ENCODE measurements around the gene DFFB. TPM values are rescaled to one million over a fixed set of nuclear protein-coding genes. Genes with fewer than 3 reads are reported as not detected.

Gene DFFB
- total RNA-seq, 1 experiment from 2014 or later = 11.9 TPM

DNA sequence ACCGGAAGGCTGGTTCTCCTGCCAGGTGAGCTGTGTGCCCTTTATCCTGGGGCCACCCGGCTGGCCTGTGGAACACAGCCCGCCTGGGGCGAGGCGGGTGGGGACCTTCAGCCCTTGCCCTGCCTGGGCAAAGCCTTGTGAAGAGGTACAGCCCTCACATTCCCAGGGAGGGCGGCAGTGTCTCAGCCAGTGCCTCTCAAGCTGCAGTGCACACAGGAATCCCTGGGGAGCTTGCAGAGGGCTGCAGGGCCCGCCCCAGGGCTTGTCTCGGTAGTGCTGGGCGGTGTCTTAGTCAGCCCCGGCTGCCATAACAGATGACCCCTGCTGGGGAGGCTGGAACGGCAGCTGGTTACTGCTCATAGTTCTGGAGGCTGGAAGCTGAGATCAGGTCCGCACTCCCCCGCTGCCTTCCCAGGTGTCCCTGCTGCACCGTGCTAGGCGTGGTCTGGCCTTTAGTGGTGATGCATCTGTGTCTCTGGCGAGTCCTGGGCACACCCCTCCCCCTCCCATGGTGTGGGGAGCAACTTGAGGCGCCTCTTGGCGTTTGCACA lies 12.6 kb downstream of the DFFB start:
- Histone ChIP-seq H3K27me3 (ENCODE audit: low read length) (no peaks in the 10 kb centered on the region), H4K20me1 (ENCODE audit: insufficient read depth, low read depth, low read length) (no peaks in the 10 kb centered on the region), H3K4me3 (ENCODE audit: low read length) (no peak overlapping the region), H3K9ac (ENCODE audit: low read length) (no peak overlapping the region), H3K36me3 (ENCODE audit: insufficient read depth, low read length) (peaks cover 8% of the 10 kb centered on the region), H3K9me2 (replicated peaks; ENCODE audit: insufficient read depth, low read length) (no peaks in the 10 kb centered on the region), H3K4me1 (ENCODE audit: low read length) (no peaks in the 10 kb centered on the region), H3K9me3 (ENCODE audit: low read length) (no peaks in the 10 kb centered on the region), H3K79me2 (ENCODE audit: low read length) (0 out of 2 replicates have a peak, but pooled peaks cover 4% of the 10 kb centered on the region), H3K4me2 (ENCODE audit: low read depth, low read length, poor library complexity, severe bottlenecking) (no peak overlapping the region), H3K27ac (ENCODE audit: low read length) (no peak overlapping the region), H2AFZ (ENCODE audit: low read length) (no peak overlapping the region)
- DNase-seq = peak; percentile 46

DNA sequence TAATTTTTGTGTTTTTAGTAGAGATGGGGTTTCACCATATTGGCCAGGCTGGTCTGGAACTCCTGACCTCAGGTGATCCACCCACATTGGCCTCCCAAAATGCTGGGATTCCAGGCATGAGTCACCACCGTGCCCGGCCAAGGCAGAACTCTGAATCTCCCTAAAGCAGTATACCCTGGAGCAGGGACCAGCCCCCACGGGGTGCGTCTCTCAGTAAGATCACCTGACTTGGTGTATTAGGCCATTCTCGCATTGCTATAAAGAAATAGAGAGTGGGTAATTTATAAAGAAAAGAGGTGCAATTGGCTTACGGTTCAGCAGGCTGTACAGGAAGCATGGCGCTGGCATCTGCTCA lies 14.2 kb downstream of the DFFB start:
- Histone ChIP-seq H3K27ac (ENCODE audit: low read length) (no peak overlapping the region), H3K9me2 (replicated peaks; ENCODE audit: insufficient read depth, low read length) (no peaks in the 10 kb centered on the region), H3K36me3 (ENCODE audit: insufficient read depth, low read length) (peaks cover 8% of the 10 kb centered on the region), H3K4me3 (ENCODE audit: low read length) (no peak overlapping the region), H2AFZ (ENCODE audit: low read length) (no peak overlapping the region), H3K27me3 (ENCODE audit: low read length) (no peaks in the 10 kb centered on the region), H3K4me1 (ENCODE audit: low read length) (no peaks in the 10 kb centered on the region), H3K9me3 (ENCODE audit: low read length) (no peaks in the 10 kb centered on the region), H3K9ac (ENCODE audit: low read length) (no peak overlapping the region), H3K4me2 (ENCODE audit: low read depth, low read length, poor library complexity, severe bottlenecking) (no peak overlapping the region), H3K79me2 (ENCODE audit: low read length) (no peaks in the 10 kb centered on the region), H4K20me1 (ENCODE audit: insufficient read depth, low read depth, low read length) (no peaks in the 10 kb centered on the region)
- DNase-seq = no peak

DNA sequence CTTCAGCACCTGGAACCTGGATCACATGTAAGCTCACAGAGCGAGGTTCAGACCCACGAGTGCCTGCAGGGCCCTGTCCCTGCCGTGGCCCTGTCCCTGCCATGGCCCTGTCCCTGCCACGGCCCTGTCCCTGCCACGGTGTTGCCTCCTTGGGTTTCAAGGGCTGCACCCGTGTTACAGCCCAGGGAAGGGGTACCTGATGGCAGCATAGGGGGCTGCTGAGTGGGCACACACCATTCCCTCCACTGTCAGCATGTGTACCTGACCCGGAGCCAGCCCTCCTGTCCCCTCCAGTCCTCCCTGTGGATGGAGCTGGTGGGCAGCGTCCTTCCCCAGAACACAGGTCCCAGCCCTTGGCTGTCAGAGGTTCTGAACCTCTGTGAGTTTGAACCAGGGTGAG lies 15.3 kb downstream of the DFFB start:
- no peaks in the 10 kb centered on the region for H3K9me2 ChIP-seq (replicated peaks; ENCODE audit: insufficient read depth, low read length)
- H3K27ac ChIP-seq (ENCODE audit: low read length) = no peak overlapping the region
- no peaks in the 10 kb centered on the region for H3K4me1 ChIP-seq (ENCODE audit: low read length)
- peaks cover 3% of the 10 kb centered on the region for H3K36me3 ChIP-seq (ENCODE audit: insufficient read depth, low read length)
- no peak overlapping the region for H3K4me3 ChIP-seq (ENCODE audit: low read length)
- no peaks in the 10 kb centered on the region for H3K79me2 ChIP-seq (ENCODE audit: low read length)
- no peak overlapping the region for H2AFZ ChIP-seq (ENCODE audit: low read length)
- DNase-seq = no peak
- H4K20me1 ChIP-seq (ENCODE audit: insufficient read depth, low read depth, low read length) = no peaks in the 10 kb centered on the region
- H3K9ac ChIP-seq (ENCODE audit: low read length) = no peak overlapping the region
- no peak overlapping the region for H3K4me2 ChIP-seq (ENCODE audit: low read depth, low read length, poor library complexity, severe bottlenecking)
- H3K9me3 ChIP-seq (ENCODE audit: low read length) = no peaks in the 10 kb centered on the region
- H3K27me3 ChIP-seq (ENCODE audit: low read length) = no peaks in the 10 kb centered on the region

DNA sequence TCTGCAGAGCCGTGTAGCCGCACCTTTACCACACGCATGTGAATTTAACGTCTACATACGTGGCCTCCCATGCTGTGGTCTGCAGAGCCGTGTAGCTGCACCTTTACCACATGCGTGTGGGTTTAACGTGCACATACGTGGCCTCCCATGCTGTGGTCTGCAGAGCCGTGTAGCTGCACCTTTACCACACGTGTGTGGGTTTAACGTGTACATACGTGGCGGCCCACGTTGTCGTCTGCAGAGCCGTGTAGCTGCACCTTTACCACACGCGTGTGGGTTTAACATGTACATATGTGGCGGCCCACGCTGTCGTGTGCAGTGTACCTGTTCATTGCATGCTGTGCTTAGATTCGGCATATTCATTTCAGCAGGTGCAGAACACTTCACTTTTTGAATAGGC lies 17.5 kb downstream of the DFFB start:
- Histone ChIP-seq H4K20me1 (ENCODE audit: insufficient read depth, low read depth, low read length) (no peaks in the 10 kb centered on the region), H3K9ac (ENCODE audit: low read length) (no peak overlapping the region), H3K27me3 (ENCODE audit: low read length) (no peaks in the 10 kb centered on the region), H3K36me3 (ENCODE audit: insufficient read depth, low read length) (peaks cover 7% of the 10 kb centered on the region), H3K79me2 (ENCODE audit: low read length) (no peaks in the 10 kb centered on the region), H3K4me2 (ENCODE audit: low read depth, low read length, poor library complexity, severe bottlenecking) (no peak overlapping the region), H3K4me3 (ENCODE audit: low read length) (no peak overlapping the region), H3K4me1 (ENCODE audit: low read length) (no peaks in the 10 kb centered on the region), H3K9me2 (replicated peaks; ENCODE audit: insufficient read depth, low read length) (no peaks in the 10 kb centered on the region), H3K27ac (ENCODE audit: low read length) (no peak overlapping the region), H3K9me3 (ENCODE audit: low read length) (no peaks in the 10 kb centered on the region), H2AFZ (ENCODE audit: low read length) (no peak overlapping the region)
- DNase-seq = no peak

DNA sequence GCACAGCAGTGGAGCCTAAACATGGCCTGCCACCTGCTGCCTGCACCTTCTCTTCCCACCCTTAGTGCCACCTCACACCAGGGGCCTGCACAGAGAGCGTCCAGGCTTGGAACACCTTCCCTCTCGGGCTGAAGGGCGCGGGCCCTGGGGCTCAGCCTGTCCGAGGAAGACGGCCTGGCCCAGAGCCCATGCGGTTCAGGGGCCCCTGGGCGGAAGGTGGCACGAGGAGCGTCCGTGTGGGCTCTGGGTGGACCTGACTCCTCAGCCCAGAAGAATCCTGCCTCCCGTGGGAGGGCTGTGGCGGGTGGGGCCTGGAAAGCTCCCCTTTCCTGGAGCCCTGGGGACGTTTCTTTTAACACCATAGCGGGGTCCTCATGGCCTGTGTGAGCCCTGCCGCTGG lies 19.4 kb downstream of the DFFB start:
- Histone ChIP-seq H3K27me3 (ENCODE audit: low read length) (no peaks in the 10 kb centered on the region), H3K79me2 (ENCODE audit: low read length) (no peaks in the 10 kb centered on the region), H3K9me2 (replicated peaks; ENCODE audit: insufficient read depth, low read length) (no peaks in the 10 kb centered on the region), H3K4me1 (ENCODE audit: low read length) (no peaks in the 10 kb centered on the region), H3K4me3 (ENCODE audit: low read length) (no peak overlapping the region), H3K9ac (ENCODE audit: low read length) (no peak overlapping the region), H3K4me2 (ENCODE audit: low read depth, low read length, poor library complexity, severe bottlenecking) (no peak overlapping the region), H3K36me3 (ENCODE audit: insufficient read depth, low read length) (peaks cover 7% of the 10 kb centered on the region; the same call in 1 of the 2 replicates), H3K9me3 (ENCODE audit: low read length) (no peaks in the 10 kb centered on the region), H3K27ac (ENCODE audit: low read length) (no peak overlapping the region), H2AFZ (ENCODE audit: low read length) (no peak overlapping the region), H4K20me1 (ENCODE audit: insufficient read depth, low read depth, low read length) (no peaks in the 10 kb centered on the region)
- no peak for DNase-seq

DNA sequence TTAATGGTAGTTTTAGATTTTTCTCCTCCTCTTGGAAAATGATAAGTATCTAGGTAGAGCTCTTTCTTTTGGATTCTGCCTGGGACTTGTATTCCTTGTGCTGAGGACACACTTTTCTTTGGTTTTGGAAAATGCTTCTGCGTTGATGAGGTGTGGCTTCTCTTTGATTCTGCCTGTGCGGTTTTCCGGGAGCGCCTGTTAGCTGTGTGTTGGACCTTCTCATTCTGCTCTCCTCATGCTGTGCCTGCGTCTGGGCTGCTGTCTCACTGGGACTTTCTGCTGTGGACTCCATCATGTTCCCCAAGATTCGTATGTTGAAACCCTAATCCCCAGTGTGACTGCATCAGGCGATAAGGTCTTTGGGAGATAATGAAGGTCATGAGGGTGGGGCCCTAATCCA lies 21.8 kb downstream of the DFFB start:
- no peak overlapping the region for H3K9ac ChIP-seq (ENCODE audit: low read length)
- H3K4me1 ChIP-seq (ENCODE audit: low read length) = no peaks in the 10 kb centered on the region
- no peak overlapping the region for H3K27ac ChIP-seq (ENCODE audit: low read length)
- no peaks in the 10 kb centered on the region for H3K27me3 ChIP-seq (ENCODE audit: low read length)
- no peaks in the 10 kb centered on the region for H3K79me2 ChIP-seq (ENCODE audit: low read length)
- no peak overlapping the region for H3K4me3 ChIP-seq (ENCODE audit: low read length)
- H3K36me3 ChIP-seq (ENCODE audit: insufficient read depth, low read length) = peaks cover 4% of the 10 kb centered on the region; the same call in 1 of the 2 replicates
- DNase-seq = no peak
- no peak overlapping the region for H3K4me2 ChIP-seq (ENCODE audit: low read depth, low read length, poor library complexity, severe bottlenecking)
- no peaks in the 10 kb centered on the region for H3K9me3 ChIP-seq (ENCODE audit: low read length)
- no peak overlapping the region for H2AFZ ChIP-seq (ENCODE audit: low read length)
- H4K20me1 ChIP-seq (ENCODE audit: insufficient read depth, low read depth, low read length) = no peaks in the 10 kb centered on the region
- H3K9me2 ChIP-seq (replicated peaks; ENCODE audit: insufficient read depth, low read length) = no peaks in the 10 kb centered on the region

DNA sequence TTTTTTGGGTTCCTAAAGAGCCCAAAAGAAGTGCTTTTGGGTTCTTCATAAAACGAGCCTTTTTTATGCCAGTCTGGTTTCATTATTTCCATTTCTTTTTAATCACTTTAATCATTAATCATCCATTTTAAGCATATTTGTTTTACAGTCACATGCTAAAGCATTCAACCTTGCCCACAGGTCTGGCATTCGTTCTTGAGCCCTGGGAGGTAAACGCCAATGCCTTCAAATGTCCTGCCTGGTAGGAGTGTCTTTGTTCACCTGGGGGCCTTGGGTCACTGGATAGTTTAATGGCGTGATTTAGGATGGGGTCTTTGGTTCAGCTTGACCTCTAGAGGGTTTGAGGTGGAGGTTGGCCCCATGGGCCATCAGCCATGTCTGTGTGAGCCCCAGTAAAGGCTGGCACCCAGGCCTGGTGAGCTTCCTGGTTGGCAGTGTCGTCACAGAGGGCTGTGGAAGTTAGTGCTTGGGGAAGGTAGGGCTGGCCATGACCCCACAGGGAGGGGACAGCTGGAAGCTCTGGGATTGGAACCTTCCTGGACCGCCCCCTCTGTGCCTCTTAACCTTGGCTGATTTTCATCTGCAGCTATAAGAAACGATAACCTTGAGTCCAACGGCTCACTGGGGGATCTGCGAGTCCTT lies 22.6 kb downstream of the DFFB start:
- no peaks in the 10 kb centered on the region for H3K27me3 ChIP-seq (ENCODE audit: low read length)
- no peak overlapping the region for H3K4me2 ChIP-seq (ENCODE audit: low read depth, low read length, poor library complexity, severe bottlenecking)
- H4K20me1 ChIP-seq (ENCODE audit: insufficient read depth, low read depth, low read length) = no peaks in the 10 kb centered on the region
- no peak overlapping the region for H3K27ac ChIP-seq (ENCODE audit: low read length)
- H3K79me2 ChIP-seq (ENCODE audit: low read length) = no peaks in the 10 kb centered on the region
- H2AFZ ChIP-seq (ENCODE audit: low read length) = no peak overlapping the region
- no peak overlapping the region for H3K4me3 ChIP-seq (ENCODE audit: low read length)
- no peak overlapping the region for H3K9ac ChIP-seq (ENCODE audit: low read length)
- peaks cover 5% of the 10 kb centered on the region for H3K36me3 ChIP-seq (ENCODE audit: insufficient read depth, low read length)
- no peaks in the 10 kb centered on the region for H3K9me2 ChIP-seq (replicated peaks; ENCODE audit: insufficient read depth, low read length)
- no peaks in the 10 kb centered on the region for H3K9me3 ChIP-seq (ENCODE audit: low read length)
- no peaks in the 10 kb centered on the region for H3K4me1 ChIP-seq (ENCODE audit: low read length)
- DNase-seq = no peak

DNA sequence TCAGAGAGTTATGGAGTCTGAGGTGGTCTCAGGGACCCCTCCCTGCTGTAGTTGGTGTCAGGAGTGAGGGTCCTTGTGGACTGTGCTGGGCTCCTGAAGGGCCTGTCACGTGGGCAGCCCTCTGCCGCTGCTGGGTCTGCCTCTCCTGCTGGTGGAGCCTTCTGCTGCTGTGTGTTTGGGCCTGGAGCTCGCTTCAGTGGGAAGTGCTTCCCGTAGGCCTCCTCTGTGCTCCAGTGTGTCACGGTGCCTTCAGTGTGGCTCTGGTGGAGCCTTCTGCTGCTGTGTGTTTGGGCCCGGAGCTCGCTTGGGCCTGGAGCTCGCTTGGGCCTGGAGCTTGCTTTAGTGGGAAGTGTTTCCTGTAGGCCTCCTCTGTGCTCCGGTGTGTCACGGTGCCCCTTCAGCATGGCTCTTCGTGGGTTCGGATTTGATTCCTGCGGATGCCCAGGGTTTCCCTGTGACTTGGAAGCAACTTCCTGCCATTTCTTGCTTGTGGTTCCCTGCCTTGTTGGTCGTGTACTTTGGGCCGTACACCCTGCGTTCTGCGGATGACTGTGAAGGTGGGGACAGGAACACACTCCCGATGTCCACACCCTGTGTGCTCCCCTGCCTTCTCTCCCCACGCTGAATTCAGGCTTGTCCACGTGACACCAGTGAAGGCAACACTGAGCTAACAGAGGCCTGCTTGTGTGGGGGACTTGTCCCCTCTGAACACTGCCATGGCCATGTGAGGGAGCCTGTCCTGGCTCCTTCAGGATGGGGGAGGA lies 23.3 kb downstream of the DFFB start:
- H3K27ac ChIP-seq (ENCODE audit: low read length) = no peak overlapping the region
- H3K4me3 ChIP-seq (ENCODE audit: low read length) = no peak overlapping the region

More for the DNA sequence above, 23.3 kb downstream of the DFFB start:
- Histone ChIP-seq H3K36me3 (ENCODE audit: insufficient read depth, low read length) (peaks cover 8% of the 10 kb centered on the region), H3K79me2 (ENCODE audit: low read length) (no peaks in the 10 kb centered on the region), H3K27me3 (ENCODE audit: low read length) (no peaks in the 10 kb centered on the region), H3K9me2 (replicated peaks; ENCODE audit: insufficient read depth, low read length) (no peaks in the 10 kb centered on the region), H2AFZ (ENCODE audit: low read length) (no peak overlapping the region), H3K9me3 (ENCODE audit: low read length) (no peaks in the 10 kb centered on the region), H4K20me1 (ENCODE audit: insufficient read depth, low read depth, low read length) (no peaks in the 10 kb centered on the region), H3K9ac (ENCODE audit: low read length) (no peak overlapping the region), H3K4me1 (ENCODE audit: low read length) (no peaks in the 10 kb centered on the region), H3K4me2 (ENCODE audit: low read depth, low read length, poor library complexity, severe bottlenecking) (no peak overlapping the region)
- DNase-seq = no peak
